GM10248 (cell line): ENCODE results near the gene IL1RAPL1.

Experiments
- CTCF ChIA-PET: fragments of 300-600 bp; sonication (Branson Sonifier 250); formaldehyde crosslinking; extraction: SDS; loops from one replicate; lab custom pipeline; 2021; ENCODE audit warnings: antibody characterized with exemption; lab: Yijun Ruan, JAX
- POLR2A ChIA-PET: fragments of 350-650 bp; sonication (Branson Sonifier 250); formaldehyde crosslinking; extraction: SDS; loops from one replicate; lab custom pipeline; 2020; ENCODE audit warnings: antibody characterized with exemption; lab: Yijun Ruan, JAX
- DNase-seq: peaks from one replicate; pipeline ENCODE4 v3.0.0; 2012; ENCODE audit errors: extremely low spot score
- TF ChIP-seq, protein P1 (sequence below): IDR thresholded peaks from 2 replicates; pipeline ENCODE4 v1.5.1; 2012; ENCODE audit warnings: mild to moderate bottlenecking, low read depth; ENCODE audit errors: extremely low read depth, missing control alignments, control extremely low read depth

Gene IL1RAPL1

DNA sequence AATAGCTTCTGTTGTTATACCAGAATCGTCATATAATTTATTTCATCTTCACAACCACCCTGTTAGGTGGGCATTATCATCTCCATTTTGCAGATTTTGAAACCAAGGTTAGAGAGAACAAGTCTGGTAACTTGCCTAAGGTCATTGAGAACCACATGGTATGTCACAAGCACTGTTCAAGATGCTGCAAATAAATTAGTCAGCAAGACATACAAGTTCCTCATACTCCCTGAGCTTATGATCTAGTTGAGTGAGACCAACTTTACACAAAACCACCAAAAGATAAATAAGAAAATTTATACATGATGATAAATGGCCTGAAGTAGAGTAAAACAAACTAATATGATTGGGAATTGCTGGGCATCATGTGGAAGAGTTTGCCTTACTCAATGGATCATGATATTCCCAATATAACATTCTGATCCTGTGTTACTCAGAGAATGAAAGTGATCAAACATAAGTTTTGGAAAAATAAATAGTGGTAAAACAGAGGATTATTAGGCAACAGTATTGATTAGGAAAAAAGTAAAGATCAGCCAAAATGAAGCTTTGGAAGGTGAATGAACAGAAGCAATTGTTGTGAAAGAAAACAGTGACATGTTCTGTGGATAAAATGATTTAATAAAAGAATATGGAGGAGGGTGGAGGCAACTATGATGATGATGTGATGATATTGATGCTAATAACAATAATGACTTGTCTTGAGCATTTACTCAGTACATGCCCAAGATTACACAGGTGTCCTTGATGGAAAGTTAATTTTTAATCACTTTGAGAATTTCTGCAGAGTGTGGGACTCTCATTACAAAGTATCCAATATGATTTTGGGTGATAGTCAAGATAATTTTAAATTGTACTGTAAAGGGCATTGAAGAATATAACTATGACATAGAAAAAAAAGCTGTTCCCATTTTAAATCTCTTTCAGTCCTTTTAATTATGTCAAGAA is 34.1 kb upstream of the IL1RAPL1 start:
- POLR2A ChIA-PET, result no interaction called here
- CTCF ChIA-PET, result no interaction called here
- TF ChIP-seq, protein P1, sequence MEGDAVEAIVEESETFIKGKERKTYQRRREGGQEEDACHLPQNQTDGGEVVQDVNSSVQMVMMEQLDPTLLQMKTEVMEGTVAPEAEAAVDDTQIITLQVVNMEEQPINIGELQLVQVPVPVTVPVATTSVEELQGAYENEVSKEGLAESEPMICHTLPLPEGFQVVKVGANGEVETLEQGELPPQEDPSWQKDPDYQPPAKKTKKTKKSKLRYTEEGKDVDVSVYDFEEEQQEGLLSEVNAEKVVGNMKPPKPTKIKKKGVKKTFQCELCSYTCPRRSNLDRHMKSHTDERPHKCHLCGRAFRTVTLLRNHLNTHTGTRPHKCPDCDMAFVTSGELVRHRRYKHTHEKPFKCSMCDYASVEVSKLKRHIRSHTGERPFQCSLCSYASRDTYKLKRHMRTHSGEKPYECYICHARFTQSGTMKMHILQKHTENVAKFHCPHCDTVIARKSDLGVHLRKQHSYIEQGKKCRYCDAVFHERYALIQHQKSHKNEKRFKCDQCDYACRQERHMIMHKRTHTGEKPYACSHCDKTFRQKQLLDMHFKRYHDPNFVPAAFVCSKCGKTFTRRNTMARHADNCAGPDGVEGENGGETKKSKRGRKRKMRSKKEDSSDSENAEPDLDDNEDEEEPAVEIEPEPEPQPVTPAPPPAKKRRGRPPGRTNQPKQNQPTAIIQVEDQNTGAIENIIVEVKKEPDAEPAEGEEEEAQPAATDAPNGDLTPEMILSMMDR, result no peak
- no peak for DNase-seq

DNA sequence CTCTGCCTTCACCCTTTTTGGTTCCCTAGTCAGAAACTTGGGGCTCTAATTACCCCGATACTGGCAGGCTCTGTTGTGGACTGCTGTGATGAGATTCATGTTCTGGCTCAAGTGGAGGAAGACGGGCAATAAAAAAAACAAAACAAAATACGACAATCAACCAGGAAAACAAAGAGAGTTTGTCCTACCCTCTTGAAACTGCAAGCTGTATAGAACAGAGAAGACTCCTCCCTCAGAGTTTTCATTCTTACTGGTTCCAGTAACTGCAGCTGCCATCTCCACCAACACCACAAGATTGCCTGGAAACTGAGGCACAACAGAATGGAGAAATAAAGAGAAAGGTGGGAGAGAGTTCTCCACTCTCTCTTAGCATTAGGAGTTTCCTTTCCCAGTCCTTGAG is 11.1 kb upstream of the IL1RAPL1 start:
- CTCF ChIA-PET, result no interaction called here
- POLR2A ChIA-PET, result no interaction called here
- TF ChIP-seq, protein P1, result no peak
- DNase-seq, result no peak

DNA sequence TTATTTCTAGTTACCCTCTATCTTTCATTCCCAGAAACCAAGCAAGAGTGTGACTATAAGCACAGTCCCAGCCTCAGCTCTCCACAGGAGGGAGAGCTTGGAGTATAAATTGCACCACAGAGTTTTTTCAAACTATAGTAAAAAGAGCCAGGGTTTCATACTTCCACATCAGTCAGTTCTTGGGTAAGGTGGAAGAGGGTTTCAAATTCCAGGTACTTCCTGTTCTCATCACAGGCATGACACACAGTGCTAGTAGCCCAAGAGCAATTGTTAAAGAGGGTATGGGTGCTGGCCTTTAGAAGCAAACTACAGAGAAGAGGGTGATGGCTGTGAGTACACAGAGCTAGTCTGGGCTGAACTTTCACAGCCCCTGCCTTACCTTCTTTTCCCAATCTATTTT is 5.7 kb upstream of the IL1RAPL1 start:
- DNase-seq, result no peak
- ChIA-PET POLR2A (no interaction called here), CTCF (interaction anchor here (1.7 kb wide), 1 partner anchor 22 kb away, joined by 4 read pairs; no protein-coding TSS in a partner anchor)
- TF ChIP-seq, protein P1, result no peak

DNA sequence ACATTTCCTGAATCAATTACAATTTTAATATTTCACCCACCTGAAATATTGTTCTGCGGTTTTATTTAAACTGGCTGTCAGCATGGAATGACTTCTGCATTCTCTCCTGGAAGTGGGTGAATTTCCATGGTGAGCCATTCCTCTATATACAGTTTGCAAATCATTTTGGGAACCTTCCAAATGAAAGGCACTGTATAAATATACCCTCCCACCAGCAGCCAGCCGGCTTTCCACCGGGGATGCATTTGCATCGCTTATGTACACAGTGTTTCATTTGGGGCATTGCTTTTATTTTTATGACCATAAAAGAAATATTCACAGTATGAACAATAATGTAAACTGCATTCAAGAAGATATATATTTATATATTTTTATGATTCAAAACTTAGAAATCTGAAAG is 4.7 kb upstream of the IL1RAPL1 start:
- DNase-seq, result no peak
- TF ChIP-seq, protein P1, result no peak
- POLR2A ChIA-PET, result no interaction called here
- CTCF ChIA-PET, result interaction anchor here (1.7 kb wide), 1 partner anchor 22 kb away, joined by 4 read pairs; no protein-coding TSS in a partner anchor

DNA sequence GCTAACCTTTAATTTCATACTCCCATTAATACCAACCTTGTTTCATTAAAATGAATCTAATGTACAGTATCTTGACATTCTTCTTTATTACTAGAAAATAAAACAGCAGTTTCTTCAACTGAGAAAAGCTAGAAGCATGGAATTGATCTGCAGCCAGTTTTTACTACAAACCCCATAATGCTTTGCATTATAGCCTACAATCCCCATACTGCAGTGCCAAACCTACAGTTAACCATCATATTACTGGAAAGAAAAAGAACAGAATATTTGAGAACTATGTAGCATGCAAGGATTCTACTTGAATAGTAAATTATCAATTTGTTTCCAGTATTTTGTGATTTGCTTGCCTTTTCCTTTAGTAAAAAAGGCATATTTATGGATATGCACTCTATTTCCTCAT is 3.2 kb upstream of the IL1RAPL1 start:
- TF ChIP-seq, protein P1, result no peak
- ChIA-PET CTCF (no interaction called here), POLR2A (no interaction called here)
- no peak for DNase-seq

DNA sequence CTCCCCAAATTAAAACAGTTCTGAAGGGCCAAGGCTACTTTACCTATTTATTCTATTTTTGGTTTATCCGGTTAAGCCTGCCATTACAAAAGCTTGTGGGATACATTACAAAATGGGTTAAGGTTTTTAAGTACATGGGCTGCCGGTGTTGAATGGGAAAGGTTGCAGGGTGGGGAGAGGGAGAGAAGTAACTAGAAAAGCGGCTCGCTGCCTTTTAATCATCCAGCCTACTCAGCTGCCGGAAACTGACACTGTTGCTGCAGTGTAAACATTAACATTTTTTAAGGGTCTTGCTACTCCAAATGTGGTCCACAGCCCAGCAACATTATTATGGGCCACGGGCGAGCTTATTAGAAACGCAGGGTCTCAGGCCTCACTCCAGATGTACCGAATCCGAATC is 1.5 kb upstream of the IL1RAPL1 start:
- DNase-seq, result no peak
- TF ChIP-seq, protein P1, result no peak
- ChIA-PET CTCF (no interaction called here), POLR2A (no interaction called here)
